Stimulated activated CD4-positive, alpha-beta T cell treated with anti-CD3 and anti-CD28 coated beads, Interleukin-15, amount 100 ng/mL, for 1 hour (primary cell): ENCODE results near the gene DYNC1LI1.
"Not testable (repeated sequence)": the region's sequence is repeated elsewhere in the genome, so short reads cannot be mapped to it uniquely, and the experiment has no call there.

Experiments used
- DNase-seq, 2 donors: peaks; one replicate each; pipeline ENCODE4 v3.0.0-alpha.2; 2020; ENCODE audit warnings: low read depth in 1 of 2, low spot score in 1 of 2

DYNC1LI1 gene

DNA sequence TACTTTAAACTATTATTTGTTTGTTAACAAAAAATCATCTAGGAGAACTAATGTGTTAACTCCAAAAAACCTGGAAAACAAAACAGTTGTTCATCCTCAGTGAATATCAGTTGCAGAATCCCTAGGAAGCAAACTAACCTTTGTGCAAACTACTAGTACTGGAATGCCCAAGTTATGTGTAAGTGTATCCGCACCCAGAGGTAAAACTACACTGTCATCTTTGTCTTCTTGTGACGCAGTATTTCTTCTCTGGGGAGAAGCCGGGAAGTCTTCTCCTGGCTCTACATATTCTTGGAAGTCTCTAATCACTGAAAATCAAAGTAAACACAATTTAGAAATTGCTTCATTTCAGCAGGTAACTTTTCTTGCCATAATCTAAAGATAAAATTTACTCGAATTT lies 29.8 kb downstream of the DYNC1LI1 start:
- DNase-seq = no peak

DNA sequence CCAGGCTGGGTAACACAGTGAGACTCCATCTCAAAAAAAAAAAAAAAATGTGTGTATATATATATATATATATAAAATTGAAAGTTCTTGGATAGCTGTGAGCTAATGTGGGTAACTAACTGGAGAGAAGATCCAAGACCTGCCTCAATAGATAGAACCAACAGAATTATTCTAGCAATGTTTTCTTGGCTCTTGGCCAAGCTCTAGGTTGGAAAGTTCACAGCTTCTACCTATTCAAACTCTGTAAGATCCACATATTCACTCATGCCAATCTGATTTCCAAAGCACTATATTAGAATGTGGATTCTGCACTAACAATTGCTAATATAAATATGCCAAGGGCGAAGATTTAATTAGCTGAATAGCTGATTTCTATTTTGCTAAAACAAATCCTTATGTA lies 38.2 kb downstream of the DYNC1LI1 start:
- DNase-seq = no peak

DNA sequence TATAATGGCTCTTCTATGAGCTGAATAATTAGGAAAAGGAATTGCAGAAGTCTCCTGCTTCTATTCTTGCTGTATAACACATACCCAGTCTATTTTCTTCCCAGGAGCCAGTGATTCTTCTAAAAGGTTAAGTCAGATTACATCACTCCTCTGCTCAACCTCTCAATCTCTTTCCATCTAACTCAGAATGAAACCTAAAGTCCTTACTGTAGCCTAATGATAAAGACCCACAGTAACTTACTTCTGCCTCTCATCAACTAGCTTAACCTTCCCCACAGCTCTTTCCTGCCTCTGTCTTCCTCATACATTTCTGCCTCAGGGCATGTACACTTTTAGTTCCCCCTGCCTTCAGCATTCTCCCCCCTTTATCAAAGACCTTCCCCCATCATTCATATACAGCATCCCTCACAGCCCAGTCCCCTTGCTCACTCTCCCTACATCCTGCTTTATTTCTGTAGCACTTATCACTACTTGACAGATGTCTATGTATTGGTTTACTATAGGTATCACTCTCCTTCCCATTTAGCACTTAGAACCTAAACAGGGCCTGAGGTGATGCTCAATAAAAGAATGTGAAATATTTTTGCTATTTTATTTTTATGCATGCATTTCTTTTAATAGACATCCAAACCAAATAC lies 39.5 kb downstream of the DYNC1LI1 start:
- DNase-seq = no peak

DNA sequence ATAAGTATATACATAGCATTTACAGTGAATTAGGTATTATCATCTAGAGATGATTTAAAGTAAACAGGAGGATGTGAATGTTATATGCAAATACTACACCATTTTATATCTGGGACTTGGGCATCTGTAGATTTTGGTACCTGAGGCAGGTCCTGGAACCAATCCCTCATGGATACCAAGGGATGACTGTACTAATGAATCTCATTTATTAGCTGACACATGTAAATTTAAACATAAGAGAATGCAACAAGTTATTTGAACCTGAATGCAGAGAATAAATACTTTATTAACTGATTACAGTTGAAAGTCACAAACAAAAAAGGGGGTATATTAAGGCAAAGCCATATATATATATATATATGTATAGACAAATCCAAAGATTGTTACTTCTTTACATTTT lies 44.9 kb downstream of the DYNC1LI1 start:
- no peak for DNase-seq

DNA sequence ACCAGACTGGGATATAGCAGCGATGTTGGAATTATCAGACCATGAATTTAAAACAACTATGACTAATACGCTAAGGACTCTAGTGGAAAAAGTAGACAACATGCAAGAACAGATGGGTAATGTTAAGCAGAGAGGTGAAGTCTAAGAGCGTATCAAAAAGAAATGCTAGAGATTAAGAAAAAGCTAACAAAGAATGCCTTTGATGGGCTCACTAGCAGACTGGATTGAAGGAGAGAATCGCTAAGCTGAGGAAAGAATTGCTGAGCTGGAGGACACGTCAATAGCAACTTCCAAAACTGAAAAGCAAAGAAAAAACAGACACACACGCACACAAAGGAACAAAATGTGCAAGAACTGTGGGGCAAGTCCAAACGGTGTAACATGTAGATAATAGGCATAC lies 48.0 kb downstream of the DYNC1LI1 start:
- DNase-seq = no peak

DNA sequence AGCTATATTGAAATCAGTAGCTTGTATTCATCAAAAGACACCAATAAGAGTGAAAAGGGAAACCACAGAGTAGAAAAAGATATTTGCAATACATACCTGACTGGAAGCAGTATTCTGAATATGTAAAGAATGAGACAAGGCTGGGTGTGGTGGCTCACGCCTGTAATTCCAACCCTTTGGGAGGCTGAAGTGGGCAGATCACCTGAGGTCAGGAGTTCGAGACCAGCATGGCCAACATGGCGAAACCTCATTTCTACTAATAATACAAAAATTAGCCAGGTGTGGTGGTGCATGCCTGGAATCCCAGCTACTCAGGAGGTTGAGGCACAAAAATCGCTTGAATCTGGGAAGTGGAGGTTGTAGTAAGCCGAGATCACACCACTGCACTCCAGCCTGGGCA lies 51.7 kb downstream of the DYNC1LI1 start:
- DNase-seq = not testable (repeated sequence)

DNA sequence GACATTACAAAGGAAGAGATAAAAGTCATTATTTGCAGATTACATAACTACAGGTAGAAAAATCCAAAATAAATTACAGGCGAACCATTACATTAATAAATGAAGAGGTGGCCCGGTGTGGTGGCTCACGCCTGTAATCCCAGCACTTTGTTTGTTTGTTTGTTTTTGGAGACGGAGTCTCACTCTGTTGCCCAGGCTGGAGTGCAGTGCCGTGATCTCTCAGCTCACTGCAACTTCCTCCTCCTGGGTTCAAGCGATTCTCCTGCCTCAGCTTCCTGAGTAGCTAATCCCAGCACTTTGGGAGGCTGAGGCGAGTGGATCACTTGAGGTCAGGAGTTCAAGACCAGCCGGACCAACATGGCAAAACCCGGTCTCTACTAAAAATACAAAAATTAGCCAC lies 53.9 kb downstream of the DYNC1LI1 start:
- DNase-seq = not testable (repeated sequence)

DNA sequence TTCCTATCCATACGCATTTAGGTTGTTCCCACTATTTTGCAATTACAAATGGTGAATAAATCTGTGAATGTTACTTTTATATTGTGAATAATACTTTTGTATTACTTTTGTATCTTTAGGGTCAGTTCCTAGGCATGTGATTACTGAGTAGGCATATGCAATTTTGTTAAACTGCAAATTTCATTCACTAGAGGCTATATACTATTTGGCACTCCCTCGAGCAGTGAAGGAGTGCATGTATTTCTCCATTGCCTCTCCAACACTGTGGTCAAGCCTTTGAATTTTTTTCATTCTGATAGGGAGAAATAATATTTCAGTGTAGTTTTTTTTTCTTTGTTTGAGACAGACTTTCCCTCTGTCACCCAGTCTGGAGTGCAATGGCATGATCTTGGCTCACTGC lies 59.7 kb downstream of the DYNC1LI1 start:
- no peak for DNase-seq

DNA sequence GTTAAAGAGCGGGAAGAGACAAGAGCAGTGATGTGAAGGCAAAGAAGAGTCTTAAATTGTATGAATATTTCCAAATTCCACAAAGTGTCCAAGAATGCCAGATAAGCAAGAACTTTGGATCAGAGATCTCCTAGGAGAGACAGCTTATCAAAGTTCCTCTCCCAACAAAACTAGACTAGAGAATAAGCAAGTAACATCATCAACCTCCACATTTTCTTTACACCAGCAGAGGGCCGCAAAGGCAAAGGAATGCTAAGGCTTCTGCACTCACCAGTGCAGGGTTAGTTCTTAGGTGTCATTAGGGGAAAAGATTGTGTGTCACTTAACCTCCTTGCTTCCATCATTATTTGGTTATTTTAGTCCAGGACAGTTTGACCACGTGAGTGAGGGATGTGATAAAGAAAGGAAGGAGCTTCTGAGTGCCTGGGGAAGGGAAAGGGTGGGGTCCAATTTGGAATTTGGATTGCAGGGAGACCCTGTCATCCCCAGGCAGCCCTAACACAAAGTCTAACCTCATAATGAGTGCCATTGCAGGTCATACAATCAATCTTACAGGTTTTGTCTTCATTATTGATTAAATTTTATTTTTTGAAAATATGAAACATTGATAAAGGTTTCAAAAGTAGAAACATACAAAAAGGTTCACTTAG lies 60.5 kb downstream of the DYNC1LI1 start:
- DNase-seq = peak; percentile 18 to 22

DNA sequence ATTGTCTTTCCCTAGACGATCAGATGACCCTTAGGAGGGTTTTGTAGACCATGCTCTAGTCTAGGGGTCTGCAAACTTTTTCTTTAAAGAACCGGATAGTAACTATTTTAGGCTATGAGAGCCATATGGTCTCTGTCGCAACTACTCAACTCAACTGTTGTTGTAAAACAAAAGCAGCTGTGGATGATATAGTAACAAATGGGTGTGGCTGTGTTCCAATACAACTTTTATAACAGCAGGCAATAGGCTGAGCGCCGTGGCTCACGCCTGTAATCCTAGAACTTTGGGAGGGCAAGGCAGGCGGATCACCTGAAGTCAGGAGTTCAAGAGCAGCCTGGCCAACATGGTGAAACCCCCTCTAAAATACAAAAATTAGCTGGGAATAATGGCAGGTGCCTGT lies 61.9 kb downstream of the DYNC1LI1 start:
- no peak for DNase-seq

DNA sequence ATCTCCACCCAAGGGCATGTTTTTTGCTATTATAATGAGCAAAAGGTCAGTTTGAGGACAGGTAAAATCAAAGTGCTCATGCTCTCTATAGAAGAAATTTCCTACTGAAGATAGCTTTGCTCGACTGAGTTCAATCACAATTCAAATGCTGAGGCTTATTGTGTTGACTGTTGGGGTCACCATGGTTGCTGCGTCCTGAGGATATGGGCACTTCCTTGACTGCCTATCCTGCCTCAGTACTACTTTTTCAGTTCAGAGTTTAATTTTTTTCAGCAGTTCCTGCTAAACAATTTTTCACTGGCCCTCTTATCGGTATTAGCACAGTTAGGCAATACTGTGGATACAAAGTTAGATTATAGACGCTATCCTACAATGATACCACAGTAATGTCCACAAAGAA lies 64.2 kb downstream of the DYNC1LI1 start:
- no peak for DNase-seq

DNA sequence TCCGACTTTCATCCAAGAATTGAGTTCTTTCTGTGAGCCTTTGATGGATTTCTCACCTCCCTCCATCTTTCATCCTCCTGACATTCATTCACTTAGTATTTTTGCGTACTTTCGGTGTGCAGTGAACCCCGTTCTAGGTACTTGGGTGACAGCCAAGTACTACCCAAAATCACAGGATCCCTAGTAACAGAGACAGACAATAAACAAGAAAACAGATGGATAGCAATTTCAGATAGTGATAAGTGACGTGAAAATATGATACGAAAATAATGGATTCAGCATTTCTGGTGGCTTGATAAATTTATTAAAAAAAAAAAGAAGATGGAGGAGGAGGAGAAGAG lies 67.7 kb downstream of the DYNC1LI1 start:
- no peak for DNase-seq

DNA sequence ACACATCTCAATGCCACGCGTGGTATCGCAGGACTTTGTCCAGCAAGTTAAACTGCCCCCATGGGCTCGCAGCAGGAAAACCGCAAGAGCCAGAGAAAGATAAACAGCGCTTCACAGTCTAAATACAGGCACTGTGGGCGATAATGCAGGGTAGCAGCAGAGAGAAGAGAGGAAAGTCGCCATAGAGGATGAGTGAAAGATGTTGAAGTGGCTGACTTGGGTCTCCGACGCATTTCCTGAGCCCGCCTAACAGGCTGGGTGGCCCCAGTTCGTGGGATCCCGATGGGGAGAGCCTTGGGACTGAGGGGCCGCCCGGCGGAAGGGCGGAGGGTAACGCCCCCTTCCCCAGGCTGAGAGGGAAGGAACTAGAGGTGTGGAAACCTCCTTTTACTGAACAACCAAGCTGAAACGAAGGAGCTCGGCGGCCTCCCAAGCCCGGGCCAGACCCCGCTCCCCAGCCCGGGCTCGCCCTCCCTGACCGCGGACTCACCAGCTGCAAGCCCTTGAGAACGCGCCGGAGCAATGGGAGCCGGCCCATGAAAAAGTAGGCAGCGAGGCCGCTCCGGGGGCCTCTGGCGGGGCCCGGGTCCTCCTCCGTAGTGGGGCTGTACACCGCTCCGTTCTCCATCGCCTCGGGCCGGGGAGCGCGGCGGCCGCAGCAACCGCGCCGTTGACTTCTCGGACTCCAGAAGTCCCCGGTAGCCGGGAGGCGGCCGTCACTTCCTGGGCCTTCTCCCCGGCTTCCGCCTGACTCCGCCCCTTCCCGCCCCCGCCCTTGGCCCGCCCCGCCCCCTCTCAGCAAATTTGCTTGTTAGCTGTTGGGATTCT lies 68.3 kb downstream of the DYNC1LI1 start, which contains the start of gene CMTM6:
Gene CMTM6 (minus strand): TSS at position 735 of the 828 bp plus-strand sequence. CDS start 107 bp downstream, at position 628.
- peak; percentile 50 to 59 for DNase-seq

DNA sequence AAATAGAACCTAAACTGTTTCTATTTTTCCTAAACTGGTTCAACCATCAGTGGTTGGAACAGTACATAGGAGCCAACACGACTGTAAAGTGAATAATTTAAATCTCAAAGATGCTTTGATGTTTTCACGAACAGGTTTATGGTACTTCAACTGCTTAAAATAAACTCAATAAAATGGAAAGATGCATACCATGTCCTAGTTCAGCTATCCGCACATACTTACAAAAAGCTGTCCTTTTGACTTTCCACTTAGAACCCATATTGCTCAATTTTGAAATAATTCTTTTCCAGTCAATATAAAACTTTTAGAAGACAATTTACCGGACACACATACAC lies 68.9 kb downstream of the DYNC1LI1 start:
- DNase-seq = no peak

DNA sequence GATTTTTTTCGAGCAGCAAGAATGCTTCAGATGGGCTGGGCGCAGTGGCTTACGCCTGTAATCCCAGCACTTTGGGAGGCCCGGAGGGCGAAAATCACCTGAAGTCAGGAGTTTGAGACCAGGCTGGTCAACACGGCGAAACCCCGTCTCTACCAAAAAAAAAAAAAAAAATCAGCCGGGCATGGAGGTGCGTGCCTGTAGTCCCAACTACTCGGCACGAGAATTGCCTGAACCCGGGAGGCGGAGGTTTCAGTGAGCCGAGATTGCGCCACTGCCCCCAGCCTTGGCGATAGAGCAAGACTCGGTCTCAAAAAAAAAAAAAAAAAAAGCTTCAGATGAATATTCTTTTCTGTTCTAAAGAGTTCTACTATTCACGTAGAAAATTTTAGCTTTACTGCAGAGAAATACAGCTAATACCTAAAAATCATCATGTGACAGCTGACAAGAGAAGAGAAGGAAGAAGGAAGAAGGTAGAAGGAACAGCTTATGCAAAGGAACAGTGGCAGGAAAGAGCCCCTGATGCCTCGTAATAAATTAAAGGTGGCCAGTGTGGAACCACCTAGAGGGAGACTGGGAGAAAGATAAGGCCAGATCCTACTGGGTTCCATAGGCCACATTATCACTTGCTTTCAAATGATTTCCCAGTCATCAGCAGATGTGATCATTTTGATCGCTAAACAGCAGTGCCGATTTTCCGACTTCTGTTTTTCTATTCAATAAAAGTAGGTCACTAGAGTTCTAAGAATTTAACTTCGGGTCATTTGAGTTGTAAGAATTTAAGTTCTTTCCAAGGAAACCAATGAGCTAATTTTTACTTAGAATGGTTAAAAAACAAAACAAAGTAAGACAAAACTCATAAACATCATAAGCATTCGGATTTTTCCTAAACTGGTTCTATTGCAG lies 69.5 kb downstream of the DYNC1LI1 start:
- DNase-seq = no peak

DNA sequence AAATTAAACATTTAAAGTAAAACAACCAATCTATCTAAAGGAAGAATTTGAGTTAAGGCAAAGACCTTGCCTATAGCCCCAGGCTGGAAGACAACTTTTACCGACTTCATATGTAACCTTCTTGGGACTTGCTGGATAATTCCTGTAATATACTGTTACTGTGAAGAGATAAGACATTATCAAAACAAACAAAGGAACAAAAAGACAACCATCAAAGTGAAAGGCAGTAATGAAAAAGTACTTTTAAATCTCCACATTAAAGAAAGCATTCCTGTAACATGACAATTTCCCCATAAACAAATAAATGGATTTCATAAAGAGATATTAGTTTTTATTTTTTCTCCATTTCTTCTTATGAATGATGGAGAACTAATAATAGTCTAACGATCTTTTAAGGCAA lies 70.4 kb downstream of the DYNC1LI1 start:
- no peak for DNase-seq

DNA sequence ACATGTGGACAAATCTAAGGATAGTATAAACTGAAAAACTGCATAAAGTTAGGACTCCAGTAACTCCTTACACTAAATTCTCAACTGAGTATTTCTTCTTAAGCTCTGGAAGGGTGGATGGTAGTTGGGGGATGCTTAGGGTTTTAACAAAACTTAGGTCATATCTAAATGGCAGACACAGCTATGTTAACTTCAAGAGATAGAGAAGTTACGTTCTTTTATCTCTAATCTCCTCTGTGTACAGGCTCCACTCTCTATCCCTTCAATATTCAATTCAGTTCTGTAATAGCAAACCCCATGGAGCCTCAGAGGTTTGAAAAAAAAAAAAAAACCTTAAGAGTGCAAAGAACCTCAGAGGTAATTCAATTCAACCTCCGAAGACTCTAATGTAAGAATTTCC lies 71.1 kb downstream of the DYNC1LI1 start:
- no peak for DNase-seq

DNA sequence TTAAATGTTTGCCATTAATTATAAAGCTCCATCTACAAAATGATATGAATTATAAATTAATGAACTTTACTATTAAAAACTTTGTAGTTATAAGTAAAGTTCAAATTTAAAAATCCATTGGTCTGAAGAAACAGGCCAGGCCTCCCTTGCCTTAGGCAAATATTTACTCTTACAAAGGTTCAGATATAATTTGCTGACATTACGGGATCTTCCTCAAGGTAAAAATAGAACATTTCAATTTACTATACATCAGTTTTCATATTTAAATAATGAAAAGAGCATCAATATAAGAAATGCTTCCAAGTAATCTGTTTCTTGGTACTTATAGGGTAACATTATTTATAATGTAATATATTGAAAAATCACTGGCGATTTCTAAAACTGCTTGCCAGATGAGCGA lies 71.7 kb downstream of the DYNC1LI1 start:
- DNase-seq = no peak

DNA sequence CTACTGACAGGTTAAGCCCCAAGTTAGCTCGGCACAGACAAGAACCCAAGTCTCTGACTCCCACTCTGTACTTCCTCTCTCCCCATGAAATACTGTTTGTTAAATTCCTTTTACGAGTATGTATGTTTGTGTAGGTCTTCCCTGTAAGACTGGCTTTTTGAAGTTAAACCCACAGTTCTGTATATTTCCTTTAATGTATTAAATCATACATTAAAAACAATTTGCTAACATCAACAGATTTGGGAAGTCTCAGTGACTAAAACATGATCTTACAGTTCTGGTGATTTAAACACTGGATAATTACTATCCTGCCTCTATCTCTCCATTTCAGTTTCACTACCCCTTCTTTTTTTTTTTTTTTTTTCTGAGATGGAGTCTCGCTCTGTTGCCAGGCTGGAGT lies 72.4 kb downstream of the DYNC1LI1 start:
- DNase-seq = no peak

DNA sequence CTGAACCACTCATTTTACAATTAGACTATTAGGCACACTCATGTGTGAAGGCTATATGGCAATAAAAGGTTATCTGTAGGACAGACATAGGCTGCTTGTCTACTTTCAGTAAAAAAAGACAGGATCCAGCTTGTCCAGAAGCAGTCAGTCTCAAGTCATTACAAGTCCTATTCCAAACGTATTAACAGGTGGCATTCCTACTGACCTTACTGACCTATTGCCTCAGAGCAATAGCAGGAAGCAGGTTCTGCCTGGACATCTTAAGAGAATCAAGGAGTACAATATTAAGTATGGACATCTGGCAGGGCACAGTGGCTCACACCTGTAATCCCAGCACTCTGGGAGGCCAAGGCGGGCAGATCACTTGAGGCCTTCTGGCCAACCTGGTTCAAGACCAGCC lies 75.0 kb downstream of the DYNC1LI1 start:
- DNase-seq = no peak

DNA sequence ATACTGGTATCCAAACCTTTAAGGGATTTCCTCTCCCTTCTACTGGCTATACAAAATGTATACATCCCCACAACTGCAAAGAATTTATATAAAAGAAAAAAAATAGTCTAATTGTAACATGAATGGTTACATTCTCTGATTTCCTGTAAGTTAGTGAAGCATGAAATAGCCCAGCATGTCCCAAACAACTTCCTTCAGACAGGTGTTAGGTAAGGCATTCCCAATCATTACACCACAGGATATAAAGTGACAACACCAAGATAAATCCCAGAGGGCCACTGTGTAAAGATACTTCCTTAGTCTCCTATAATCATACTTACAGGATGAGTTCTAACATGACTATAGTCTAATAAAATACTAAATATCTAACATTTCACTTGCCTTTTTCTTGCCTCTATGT lies 75.6 kb downstream of the DYNC1LI1 start:
- no peak for DNase-seq
